ENCODE data around the gene CCL23.
"Not testable (repeated sequence)": the region's sequence is repeated elsewhere in the genome, so short reads cannot be mapped to it uniquely, and the experiment has no call there.

The CCL23 gene

GRCh38 chr17:36004594-36005108, 13.1 kb downstream of the CCL23 start:
- DNase-seq (ENCODE audit: low read depth in 1 of 2, low spot score in 1 of 2): no peak

- DNase-seq (ENCODE audit: low read depth in 1 of 2, low spot score in 1 of 2): no peak
Measured at GRCh38 chr17:36002631-36003030, 15.1 kb downstream of the CCL23 start.

- no peak for DNase-seq (ENCODE audit: low read depth in 1 of 2, low spot score in 1 of 2)
Measured at GRCh38 chr17:36001862-36002603, 15.7 kb downstream of the CCL23 start.

- no peak for DNase-seq (ENCODE audit: low read depth in 1 of 2, low spot score in 1 of 2)
Measured at GRCh38 chr17:36001110-36001771, 16.5 kb downstream of the CCL23 start, which contains the start of gene CCL15. Gene CCL15 (minus strand): TSS chr17:36001553. CDS start chr17:36001492, 61 bp downstream.

GRCh38 chr17:36000732-36001109, 17.1 kb downstream of the CCL23 start:
- DNase-seq (ENCODE audit: low read depth in 1 of 2, low spot score in 1 of 2): no peak

- DNase-seq (ENCODE audit: low read depth in 1 of 2, low spot score in 1 of 2): no peak
Measured at GRCh38 chr17:35998756-35999155, 19.0 kb downstream of the CCL23 start.

GRCh38 chr17:35998018-35998545, 19.7 kb downstream of the CCL23 start:
- DNase-seq (ENCODE audit: low read depth in 1 of 2, low spot score in 1 of 2): no peak

- not testable (repeated sequence) for DNase-seq (ENCODE audit: low read depth in 1 of 2, low spot score in 1 of 2)
Measured at GRCh38 chr17:35995346-35995745, 22.4 kb downstream of the CCL23 start.

GRCh38 chr17:35991075-35991474, 26.7 kb downstream of the CCL23 start:
- no peak for DNase-seq (ENCODE audit: low read depth in 1 of 2, low spot score in 1 of 2)

- no peak for DNase-seq (ENCODE audit: low read depth in 1 of 2, low spot score in 1 of 2)
Measured at GRCh38 chr17:35988164-35988563, 29.6 kb downstream of the CCL23 start.

GRCh38 chr17:35986643-35987042, 31.1 kb downstream of the CCL23 start, which contains the start of gene CCL14:
Gene CCL14 (minus strand): TSS chr17:35986729. CDS start chr17:35986649, 80 bp downstream.
- no peak for DNase-seq (ENCODE audit: low read depth in 1 of 2, low spot score in 1 of 2)

GRCh38 chr17:35984140-35984539, 33.6 kb downstream of the CCL23 start:
- DNase-seq (ENCODE audit: low read depth in 1 of 2, low spot score in 1 of 2): no peak

GRCh38 chr17:35982409-35983191, 35.2 kb downstream of the CCL23 start:
- DNase-seq (ENCODE audit: low read depth in 1 of 2, low spot score in 1 of 2): no peak

GRCh38 chr17:35981908-35982330, 35.9 kb downstream of the CCL23 start:
- no peak for DNase-seq (ENCODE audit: low read depth in 1 of 2, low spot score in 1 of 2)

GRCh38 chr17:35981246-35981645, 36.5 kb downstream of the CCL23 start, which contains the start of gene CCL16:
Gene CCL16 (minus strand): TSS chr17:35981497. CDS start chr17:35981420, 77 bp downstream.
- no peak for DNase-seq (ENCODE audit: low read depth in 1 of 2, low spot score in 1 of 2)

GRCh38 chr17:35978346-35978745, 39.4 kb downstream of the CCL23 start:
- no peak for DNase-seq (ENCODE audit: low read depth in 1 of 2, low spot score in 1 of 2)

GRCh38 chr17:35977509-35977908, 40.3 kb downstream of the CCL23 start:
- DNase-seq (ENCODE audit: low read depth in 1 of 2, low spot score in 1 of 2): no peak

- no peak for DNase-seq (ENCODE audit: low read depth in 1 of 2, low spot score in 1 of 2)
Measured at GRCh38 chr17:35973333-35974260, 44.2 kb downstream of the CCL23 start.

- DNase-seq (ENCODE audit: low read depth in 1 of 2, low spot score in 1 of 2): no peak
Measured at GRCh38 chr17:35972945-35973332, 44.8 kb downstream of the CCL23 start.

GRCh38 chr17:35972535-35972934, 45.2 kb downstream of the CCL23 start:
- DNase-seq (ENCODE audit: low read depth in 1 of 2, low spot score in 1 of 2): no peak

Data from activated CD4-positive, alpha-beta T cell treated with anti-CD3 and anti-CD28 coated beads, Interleukin-2, amount 50 U/mL, for 24 hours (primary cell).